PC-3 (cell line): ENCODE results near the gene HOXD10. TPM values are rescaled to one million over a fixed set of nuclear protein-coding genes. Genes with fewer than 3 reads are reported as not detected.

Experiments
- ATAC-seq: fragments of 200-7000 bp; cut with Tn5 transposase; 2 replicates; pipeline ENCODE4 v1.9.1; 2020; ENCODE audit warnings: mild to moderate bottlenecking, moderate library complexity
- BruUV-seq: library from RNA; stranded (reverse); fragments of 400-500 nt; replicated peaks from 2 replicates; lab custom pipeline; 2021; lab: Mats Ljungman, UMichigan
- CTCF ChIA-PET: fragments of 300-600 bp; sonication (Branson Sonifier 250); formaldehyde crosslinking; loops from one replicate; lab custom pipeline; 2022; ENCODE audit warnings: antibody characterized with exemption; lab: Charles Lee
- POLR2A ChIA-PET: fragments of 300-600 bp; sonication (Branson Sonifier 250); formaldehyde crosslinking; loops from one replicate; lab custom pipeline; 2022; ENCODE audit warnings: antibody characterized with exemption; ENCODE audit not compliant: unreplicated experiment; lab: Charles Lee
- DNase-seq: peaks from one replicate; pipeline ENCODE4 v3.0.0-alpha.2; 2015
- H2AFZ ChIP-seq: fragments of 300-600 bp; sonication (generic); 2 replicates; pipeline ENCODE4 v1.6.0; 2016; ENCODE audit warnings: antibody characterized with exemption, low read length
- H3F3A ChIP-seq: fragments of 300-600 bp; sonication (generic); one replicate; pipeline ENCODE4 v1.6.0; 2017; ENCODE audit warnings: antibody characterized with exemption, low read length, control low read depth, mild to moderate bottlenecking; ENCODE audit not compliant: unreplicated experiment
- H3K27ac ChIP-seq: fragments of 300-600 bp; sonication (generic); 2 replicates; pipeline ENCODE4 v1.5.1; 2016; ENCODE audit warnings: mild to moderate bottlenecking, low read length
- H3K27me3 ChIP-seq: fragments of 300-600 bp; sonication (generic); 2 replicates; pipeline ENCODE4 v1.6.1; 2016; ENCODE audit warnings: low read length, mixed read lengths
- H3K36me3 ChIP-seq: fragments of 300-600 bp; sonication (generic); 2 replicates; pipeline ENCODE4 v1.6.1; 2016; ENCODE audit warnings: low read depth, mixed run types, low read length, mixed read lengths
- H3K4me1 ChIP-seq: fragments of 300-600 bp; sonication (generic); 2 replicates; pipeline ENCODE4 v1.5.1; 2016; ENCODE audit warnings: low read length; ENCODE audit not compliant: insufficient read depth
- H3K4me2 ChIP-seq: fragments of 300-600 bp; sonication (generic); 2 replicates; pipeline ENCODE4 v1.6.0; 2016; ENCODE audit warnings: low read length
- H3K4me3 ChIP-seq: fragments of 300-600 bp; sonication (generic); 2 replicates; pipeline ENCODE4 v1.5.1; 2016; ENCODE audit warnings: mild to moderate bottlenecking, low read length, mixed read lengths
- H3K79me2 ChIP-seq: fragments of 300-600 bp; sonication (generic); 2 replicates; pipeline ENCODE4 v1.6.1; 2017; ENCODE audit warnings: low read length, mixed read lengths
- H3K9ac ChIP-seq: fragments of 300-600 bp; sonication (generic); 2 replicates; pipeline ENCODE4 v1.6.0; 2016; ENCODE audit warnings: mild to moderate bottlenecking, low read length
- H3K9me2 ChIP-seq: fragments of 300-600 bp; sonication (generic); replicated peaks from 2 replicates; pipeline ENCODE4 v1.6.1; 2016; ENCODE audit warnings: mixed run types, low read length, mixed read lengths
- H3K9me3 ChIP-seq: fragments of 300-600 bp; sonication (generic); 2 replicates; pipeline ENCODE4 v1.6.1; 2016; ENCODE audit warnings: low read length, mixed read lengths
- H4K20me1 ChIP-seq: fragments of 300-600 bp; sonication (generic); 2 replicates; pipeline ENCODE4 v1.6.1; 2016; ENCODE audit warnings: low read length, mixed read lengths
- CTCF ChIP-seq: fragments of 300-600 bp; sonication (generic); conservative IDR thresholded peaks from 2 replicates; pipeline ENCODE4 v1.5.1; 2017; ENCODE audit warnings: antibody characterized with exemption, low read depth, mild to moderate bottlenecking, low read length
- EZH2 ChIP-seq: fragments of 300-600 bp; sonication (generic); IDR thresholded peaks from one replicate; pipeline ENCODE4 v1.6.1; 2017; ENCODE audit warnings: antibody characterized with exemption, mild to moderate bottlenecking, low read length; ENCODE audit not compliant: unreplicated experiment
- EZH2phosphoT487 ChIP-seq: fragments of 300-600 bp; sonication (generic); IDR thresholded peaks from 2 replicates; pipeline ENCODE4 v1.6.1; 2018; ENCODE audit warnings: mild to moderate bottlenecking, antibody characterized with exemption, low read length, borderline replicate concordance
- intact Hi-C: fragments of 100-400 bp; cut with micrococcal nuclease; formaldehyde crosslinking; loops from 2 replicates; pipeline ENCODE4 v1.9.0; 2023
- total RNA-seq: library from RNA; depleted of rRNA; stranded (reverse); fragments of >200 nt; gene quantifications from 2 replicates; pipeline ENCODE4 v1.2.3, GENCODE V29; 2014

The HOXD10 gene
- total RNA-seq, 1 experiment from 2014 or later, result not detected

- TF ChIP-seq EZH2 (no peak), CTCF (no peak), EZH2phosphoT487 (no peak)
- H3K27me3 ChIP-seq, result peaks cover 51% of the 10 kb centered on the region
- H2AFZ ChIP-seq, result no peak overlapping the region
- H3F3A ChIP-seq, result no peaks in the 10 kb centered on the region
- no peaks in the 10 kb centered on the region for H3K36me3 ChIP-seq
- POLR2A ChIA-PET, result no interaction called here
- H3K9ac ChIP-seq, result no peak overlapping the region
- H3K4me2 ChIP-seq, result no peak overlapping the region
- no peak for DNase-seq
- no TSS peak for BruUV-seq
- H4K20me1 ChIP-seq, result no peaks in the 10 kb centered on the region
- no peak for ATAC-seq
- no peak overlapping the region for H3K4me3 ChIP-seq
- no peaks in the 10 kb centered on the region for H3K9me2 ChIP-seq
- intact Hi-C loops, result no loop called here
- no peak overlapping the region for H3K27ac ChIP-seq
- H3K4me1 ChIP-seq, result no peaks in the 10 kb centered on the region
- no peaks in the 10 kb centered on the region for H3K79me2 ChIP-seq
- CTCF ChIA-PET, result no interaction called here
- H3K9me3 ChIP-seq, result no peaks in the 10 kb centered on the region
Observed at GRCh38 chr2:176079285-176079830, 37.2 kb upstream of the HOXD10 start.

GRCh38 chr2:176079831-176080539 lies 36.6 kb upstream of the HOXD10 start:
- Histone ChIP-seq H3K4me1 (no peaks in the 10 kb centered on the region), H3K27ac (no peak overlapping the region), H3K4me2 (no peak overlapping the region), H2AFZ (no peak overlapping the region), H3K79me2 (no peaks in the 10 kb centered on the region), H3K9me3 (no peaks in the 10 kb centered on the region), H3F3A (no peaks in the 10 kb centered on the region), H3K9ac (no peak overlapping the region), H3K4me3 (no peak overlapping the region), H3K9me2 (no peaks in the 10 kb centered on the region), H3K27me3 (peaks cover 51% of the 10 kb centered on the region), H4K20me1 (no peaks in the 10 kb centered on the region), H3K36me3 (no peaks in the 10 kb centered on the region)
- DNase-seq (no peak), ATAC-seq (no peak)
- no TSS peak for BruUV-seq
- intact Hi-C loops, result no loop called here
- ChIA-PET CTCF (no interaction called here), POLR2A (no interaction called here)
- TF ChIP-seq EZH2 (no peak), CTCF (peak; percentile 47)
